ENCODE results near the gene SMTNL1.

SMTNL1 gene

GRCh38 chr11:57597916-57598830 lies 60.8 kb downstream of the SMTNL1 start:
- ATAC-seq: no peak

GRCh38 chr11:57598831-57599155 lies 61.4 kb downstream of the SMTNL1 start:
- ATAC-seq: no peak

GRCh38 chr11:57599381-57599780 lies 62.0 kb downstream of the SMTNL1 start:
- no peak for ATAC-seq
